Muscle of leg (tissue), 16 donors: Measurements from ENCODE around the gene USO1. TPM values are rescaled to one million over a fixed set of nuclear protein-coding genes. Genes with fewer than 3 reads are reported as not detected.

ENCODE experiments used
- DNase-seq: peaks from one replicate; pipeline ENCODE4 v3.0.0; 2013
- H3K27ac ChIP-seq: one replicate; pipeline ENCODE4 v1.5.1; 2013; ENCODE audit warnings: mild to moderate bottlenecking, low read length, control low read depth
- H3K27me3 ChIP-seq: one replicate; pipeline ENCODE4 v1.6.1; 2013; ENCODE audit warnings: low read length; ENCODE audit not compliant: control insufficient read depth, insufficient read depth
- H3K36me3 ChIP-seq: one replicate; pipeline ENCODE4 v1.6.1; 2013; ENCODE audit warnings: low read length; ENCODE audit not compliant: control insufficient read depth, insufficient read depth
- H3K4me1 ChIP-seq: one replicate; pipeline ENCODE4 v1.6.1; 2013; ENCODE audit warnings: low read length; ENCODE audit not compliant: control insufficient read depth, insufficient read depth
- H3K4me3 ChIP-seq: one replicate; pipeline ENCODE4 v1.5.1; 2013; ENCODE audit warnings: low read length, control low read depth
- H3K9me3 ChIP-seq: replicated peaks from 2 replicates; pipeline ENCODE4 v1.6.1; 2013; ENCODE audit warnings: low read depth, low read length; ENCODE audit not compliant: control insufficient read depth
- WGBS: methylation state at CpG from one replicate; pipeline ENCODE4 v1.1.5; 2013; ENCODE audit warnings: missing lambda C conversion rate; ENCODE audit not compliant: insufficient coverage; 5-methylcytosine and 5-hydroxymethylcytosine counted together
- long read RNA-seq, 11 donors: transcript quantifications; one replicate each; lab custom pipeline, GENCODE V29; 2026
- polyA plus RNA-seq, 8 donors: library from polyadenylated mRNA; unstranded; fragments of 120-200 nt; gene quantifications; one replicate each; pipeline versions ENCODE4 v1.2.1 to v1.2.3, GENCODE V29; 2013; ENCODE audit warnings: inconsistent platforms in 1 of 8, low replicate concordance in 1 of 8; ENCODE audit not compliant: insufficient read length in 8 of 8, insufficient read depth in 1 of 8
- total RNA-seq: library from RNA; stranded (reverse); fragments of 120-200 nt; gene quantifications from one replicate; pipeline ENCODE4 v1.2.4, GENCODE V29; 2013

The USO1 gene
- 187 TPM for total RNA-seq
- polyA plus RNA-seq = 100 to 1,000 TPM; 145 to 209 (median 174) TPM
- long read RNA-seq, donor 1, full-length matches to known transcripts = 1 of 18 reads
- long read RNA-seq, donor 1, partial matches to known transcripts = 17 of 18 reads
- long read RNA-seq, donor 1, other reads (novel, unspliced or antisense) = 0 of 18 reads
- long read RNA-seq, donor 2 = 0 reads
- long read RNA-seq, donor 3, full-length matches to known transcripts = 2 of 27 reads
- long read RNA-seq, donor 3, partial matches to known transcripts = 25 of 27 reads
- long read RNA-seq, donor 3, other reads (novel, unspliced or antisense) = 0 of 27 reads
- long read RNA-seq, donor 4, partial matches to known transcripts = 6 of 6 reads
- long read RNA-seq, donor 4, other reads (novel, unspliced or antisense) = 0 of 6 reads
- long read RNA-seq, donor 5, full-length matches to known transcripts = 7 of 47 reads
- long read RNA-seq, donor 5, partial matches to known transcripts = 35 of 47 reads
- long read RNA-seq, donor 5, other reads (novel, unspliced or antisense) = 5 of 47 reads
- long read RNA-seq, donor 6, full-length matches to known transcripts = 4 of 68 reads
- long read RNA-seq, donor 6, partial matches to known transcripts = 52 of 68 reads
- long read RNA-seq, donor 6, other reads (novel, unspliced or antisense) = 12 of 68 reads
- long read RNA-seq, donor 7, full-length matches to known transcripts = 4 of 22 reads
- long read RNA-seq, donor 7, partial matches to known transcripts = 11 of 22 reads
- long read RNA-seq, donor 7, other reads (novel, unspliced or antisense) = 7 of 22 reads
- long read RNA-seq, donor 8, full-length matches to known transcripts = 3 of 45 reads
- long read RNA-seq, donor 8, partial matches to known transcripts = 42 of 45 reads
- long read RNA-seq, donor 8, other reads (novel, unspliced or antisense) = 0 of 45 reads
- long read RNA-seq, donor 9, partial matches to known transcripts = 5 of 6 reads
- long read RNA-seq, donor 9, other reads (novel, unspliced or antisense) = 0 of 6 reads
- long read RNA-seq, donor 10, full-length matches to known transcripts = 2 of 44 reads
- long read RNA-seq, donor 10, partial matches to known transcripts = 30 of 44 reads
- long read RNA-seq, donor 10, other reads (novel, unspliced or antisense) = 12 of 44 reads
- long read RNA-seq, donor 11, full-length matches to known transcripts = 2 of 9 reads
- long read RNA-seq, donor 11, partial matches to known transcripts = 7 of 9 reads
- long read RNA-seq, donor 11, other reads (novel, unspliced or antisense) = 0 of 9 reads

GRCh38 chr4:75724066-75724866 lies at the start of gene USO1:
USO1 (plus strand) TSS chr4:75724577; CDS start chr4:75724820, 243 bp downstream.
- Histone ChIP-seq H3K4me1 (peaks cover 19% of the 10 kb centered on the region), H3K9me3 (no peaks in the 10 kb centered on the region)
- under 1% methylated on average over 34 of the region's 48 CpGs for WGBS

GRCh38 chr4:75675004-75675531 lies 49.3 kb upstream of the USO1 start:
- Histone ChIP-seq H3K9me3 (no peaks in the 10 kb centered on the region), H3K4me1 (peaks cover 8% of the 10 kb centered on the region), H3K27ac (no peak overlapping the region), H3K36me3 (peaks cover 2% of the 10 kb centered on the region), H3K4me3 (no peak overlapping the region), H3K27me3 (no peaks in the 10 kb centered on the region)
- 94% methylated on average over 9 of the region's 11 CpGs for WGBS
- DNase-seq = no peak

More at GRCh38 chr4:75724066-75724866, at the start of gene USO1:
- no peaks in the 10 kb centered on the region for H3K36me3 ChIP-seq
- H3K27me3 ChIP-seq = no peaks in the 10 kb centered on the region
- H3K27ac ChIP-seq = peak within 1 kb of the TSS; percentile 100
- peak within 1 kb of the TSS; percentile 100 for H3K4me3 ChIP-seq
- DNase-seq = peak; percentile 100

- Histone ChIP-seq H3K27ac (no peak overlapping the region), H3K4me3 (no peak overlapping the region), H3K9me3 (no peaks in the 10 kb centered on the region), H3K27me3 (no peaks in the 10 kb centered on the region), H3K4me1 (peaks cover 5% of the 10 kb centered on the region), H3K36me3 (peaks cover 2% of the 10 kb centered on the region)
- DNase-seq = no peak
Observed at GRCh38 chr4:75678473-75678872, 45.9 kb upstream of the USO1 start.

- Histone ChIP-seq H3K27ac (no peak overlapping the region), H3K27me3 (no peaks in the 10 kb centered on the region), H3K9me3 (no peaks in the 10 kb centered on the region), H3K4me1 (peaks cover 2% of the 10 kb centered on the region), H3K4me3 (no peak overlapping the region), H3K36me3 (peaks cover 2% of the 10 kb centered on the region)
- DNase-seq = no peak
Observed at GRCh38 chr4:75678965-75679364, 45.4 kb upstream of the USO1 start.

GRCh38 chr4:75679876-75680575 lies 44.4 kb upstream of the USO1 start:
- Histone ChIP-seq H3K4me3 (no peak overlapping the region), H3K27ac (peak overlapping the region; percentile 25), H3K4me1 (no peaks in the 10 kb centered on the region), H3K36me3 (peaks cover 2% of the 10 kb centered on the region), H3K9me3 (no peaks in the 10 kb centered on the region), H3K27me3 (no peaks in the 10 kb centered on the region)
- no peak for DNase-seq
- no CpG with 5 or more reads among the region's 3 CpGs for WGBS

GRCh38 chr4:75683482-75684155 lies 40.8 kb upstream of the USO1 start:
- Histone ChIP-seq H3K9me3 (no peaks in the 10 kb centered on the region), H3K27ac (no peak overlapping the region), H3K36me3 (peaks cover 3% of the 10 kb centered on the region), H3K4me1 (no peaks in the 10 kb centered on the region), H3K27me3 (no peaks in the 10 kb centered on the region), H3K4me3 (no peak overlapping the region)
- DNase-seq = no peak
- WGBS = 100% methylated on average over 2 of the region's 6 CpGs

- Histone ChIP-seq H3K9me3 (no peaks in the 10 kb centered on the region), H3K27ac (no peak overlapping the region), H3K4me3 (no peak overlapping the region), H3K36me3 (peaks cover 8% of the 10 kb centered on the region), H3K4me1 (no peaks in the 10 kb centered on the region), H3K27me3 (no peaks in the 10 kb centered on the region)
- no peak for DNase-seq
- WGBS = no CpG with 5 or more reads among the region's 2 CpGs
Observed at GRCh38 chr4:75685546-75686189, 38.7 kb upstream of the USO1 start.

- H3K4me3 ChIP-seq = no peak overlapping the region
- no CpG with 5 or more reads among the region's 3 CpGs for WGBS
Observed at GRCh38 chr4:75686346-75686745, 38.0 kb upstream of the USO1 start.

More at GRCh38 chr4:75686346-75686745, 38.0 kb upstream of the USO1 start:
- H3K4me1 ChIP-seq = no peaks in the 10 kb centered on the region
- no peak for DNase-seq
- no peaks in the 10 kb centered on the region for H3K27me3 ChIP-seq
- H3K36me3 ChIP-seq = peaks cover 13% of the 10 kb centered on the region
- no peaks in the 10 kb centered on the region for H3K9me3 ChIP-seq
- H3K27ac ChIP-seq = peak overlapping the region; percentile 3
